OCI-M2 (cell line): ENCODE results near the gene TFDP3.

ENCODE experiments used
- DNase-seq: peaks from one replicate; lab custom pipeline; 2025; ENCODE audit not compliant: unreplicated experiment; lab: John Stamatoyannopoulos, UW

The TFDP3 gene

GRCh38 chrX:133188631-133189030 lies 29.5 kb downstream of the TFDP3 start:
- DNase-seq, result no peak

DNA sequence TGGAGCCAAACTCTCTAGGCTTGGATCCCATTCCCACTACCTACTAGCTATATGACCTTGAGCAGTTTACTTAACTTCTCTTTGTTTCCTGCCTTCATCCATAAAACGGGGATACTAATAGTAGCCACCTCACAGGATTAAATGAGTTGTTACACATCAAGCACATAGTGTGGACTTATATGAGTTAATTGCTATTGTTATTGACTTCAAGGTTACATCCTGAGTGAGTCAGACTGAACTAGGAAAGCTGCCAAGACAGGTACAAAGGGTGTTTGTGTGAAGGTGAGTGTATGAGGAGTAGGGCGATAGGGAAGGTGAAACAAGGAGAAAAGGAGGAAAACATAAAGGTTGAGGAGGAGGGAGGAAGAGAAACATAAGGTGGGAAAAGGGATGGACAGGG lies 32.2 kb downstream of the TFDP3 start:
- no peak for DNase-seq

DNA sequence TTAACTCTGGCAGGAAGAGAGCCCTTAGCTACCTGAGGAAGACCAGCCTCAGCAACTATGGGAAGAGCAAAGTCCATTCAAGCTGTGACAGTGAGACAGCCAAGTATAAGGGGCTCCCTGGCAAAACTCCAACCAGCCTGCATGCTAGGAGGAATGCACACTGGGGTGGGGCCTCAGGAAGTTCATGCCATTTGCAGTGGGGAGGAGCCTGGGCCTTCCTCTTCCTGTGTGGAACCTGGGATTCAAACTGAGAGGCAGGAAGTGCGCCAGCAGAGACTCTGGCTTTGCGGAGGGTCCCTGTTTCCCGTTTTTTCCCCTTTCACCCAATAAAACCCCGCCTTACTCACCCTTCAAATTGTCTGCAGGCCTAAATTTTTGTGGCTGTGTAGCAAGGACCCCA lies 33.0 kb downstream of the TFDP3 start:
- no peak for DNase-seq

- no peak for DNase-seq
Measured at GRCh38 chrX:133183806-133184205, 34.3 kb downstream of the TFDP3 start.

- no peak for DNase-seq
Measured at GRCh38 chrX:133179500-133179899, 38.7 kb downstream of the TFDP3 start.

GRCh38 chrX:133177202-133177601 lies 41.0 kb downstream of the TFDP3 start:
- DNase-seq, result no peak

DNA sequence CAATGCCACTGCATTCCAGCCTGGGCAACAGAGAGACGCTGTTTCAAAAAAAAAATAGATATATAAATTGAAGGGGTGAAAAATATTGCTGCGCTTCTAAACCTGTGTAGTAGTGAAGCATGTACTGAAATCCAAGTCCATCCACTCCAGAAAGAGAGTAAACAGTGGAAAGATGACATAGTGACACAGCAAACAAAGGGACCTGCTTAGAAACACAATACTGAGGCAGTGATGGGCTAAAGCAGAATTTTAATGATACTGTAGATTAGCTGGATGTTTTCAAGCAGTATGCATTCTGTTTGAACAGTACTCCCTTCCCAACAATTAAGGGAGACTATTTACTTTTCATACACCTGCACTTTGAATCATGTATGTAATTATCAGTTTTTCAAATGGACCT lies 42.5 kb downstream of the TFDP3 start:
- no peak for DNase-seq

DNA sequence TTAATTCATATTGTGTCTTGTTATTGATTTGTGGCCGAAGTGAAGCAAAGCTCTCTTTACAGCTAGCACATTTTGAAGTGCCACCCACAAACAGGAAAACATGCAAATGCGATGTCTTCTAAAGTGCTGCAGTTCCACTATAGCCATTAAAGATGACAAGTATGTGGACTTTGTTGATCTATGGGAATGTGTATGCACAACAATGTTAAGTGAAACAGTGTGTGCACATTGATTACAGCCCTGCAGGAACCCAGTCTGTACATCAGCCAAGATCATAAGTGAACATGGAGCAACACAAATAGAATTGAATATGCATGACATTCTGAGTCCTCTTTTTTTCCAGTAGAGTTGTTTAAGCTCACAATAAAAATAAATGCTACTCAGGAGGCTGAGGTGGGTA lies 43.0 kb downstream of the TFDP3 start:
- no peak for DNase-seq

- no peak for DNase-seq
Measured at GRCh38 chrX:133171962-133172708, 46.0 kb downstream of the TFDP3 start.
